Ovary (tissue), 9 donors: ENCODE data around the gene DLX3. TPM values are rescaled to one million over a fixed set of nuclear protein-coding genes. Genes with fewer than 3 reads are reported as not detected.

Experiments used
- DNase-seq, 5 donors: peaks; one replicate each; pipeline ENCODE4 v3.0.0-alpha.2; 2019 to 2020
- H3K27ac ChIP-seq, 2 donors: fragments of 200-600 bp; one replicate each; pipeline versions ENCODE4 v1.5.1 to v1.8.0; 2019 to 2022
- H3K27me3 ChIP-seq: fragments of 200-600 bp; one replicate; pipeline ENCODE4 v1.8.0; 2022
- H3K36me3 ChIP-seq: fragments of 200-600 bp; sonication (generic); one replicate; pipeline ENCODE4 v1.5.1; 2019
- H3K4me1 ChIP-seq: one replicate; pipeline ENCODE4 v1.8.1; 2013; ENCODE audit warnings: mild to moderate bottlenecking, moderate library complexity; ENCODE audit not compliant: insufficient read depth
- H3K4me3 ChIP-seq: fragments of 200-600 bp; sonication (generic); one replicate; pipeline ENCODE4 v1.5.1; 2017
- H3K9me3 ChIP-seq, 2 donors: fragments of 200-600 bp in 1 of 2; sonication (generic) in 1 of 2; one replicate each; pipeline versions ENCODE4 v1.5.1 to v1.8.1; 2013 to 2019; ENCODE audit warnings: mild to moderate bottlenecking in 1 of 2, moderate library complexity in 1 of 2
- CTCF ChIP-seq, 3 donors: fragments of 450-650 bp in 2 of 3; fragments of 200-600 bp in 1 of 3; IDR thresholded peaks; one replicate each; pipeline versions ENCODE4 v1.5.1 to v1.8.0; 2016 to 2022; ENCODE audit warnings: antibody characterized with exemption in 3 of 3, mild to moderate bottlenecking in 1 of 3
- EP300 ChIP-seq: sonication (generic); formaldehyde crosslinking; IDR thresholded peaks from one replicate; pipeline ENCODE4 v1.6.1; 2017; ENCODE audit warnings: antibody characterized with exemption
- POLR2A ChIP-seq: fragments of 450-650 bp; IDR thresholded peaks from one replicate; pipeline ENCODE4 v1.6.1; 2017; ENCODE audit warnings: antibody characterized with exemption, mild to moderate bottlenecking, moderate library complexity
- WGBS, 3 donors: extraction: QIAGEN DNeasy Blood & Tissue Kit in 1 of 3; methylation state at CpG; one replicate each; pipeline versions ENCODE4 v1.1.5 to v1.1.7; 2013 to 2017; 5-methylcytosine and 5-hydroxymethylcytosine counted together
- intact Hi-C, 4 donors: fragments of 100-400 bp; cut with DNase I; formaldehyde crosslinking; loops; one replicate each; pipeline versions ENCODE4 v1.11.0 to v1.15.1; 2022 to 2023
- polyA plus RNA-seq, 2 donors: library from polyadenylated mRNA; stranded (reverse); fragments of 200-250 nt in 1 of 2; fragments of 350-450 nt in 1 of 2; fragmentation: Illumina TruSeq in 1 of 2; extraction: RNeasy Lipid Tissue Mini Kit (QIAGEN cat#74804) in 1 of 2; gene quantifications; one replicate each; pipeline ENCODE4 v1.2.3, GENCODE V29; 2013 to 2014
- total RNA-seq, 7 donors: library from RNA; depleted of rRNA in 2 of 7; stranded (reverse); fragments of >200 nt in 2 of 7; fragmentation: NEBNext Ultra II Directional in 3 of 7; extraction: Animal tissue kit (Norgen Biotek cat#: 25700) in 3 of 7; gene quantifications; one replicate each; pipeline versions ENCODE4 v1.1.0 to v1.2.4, GENCODE V29; 2016 to 2023
- donor health status: DM: no; HTN: no; CAD: no; lungs with moderate emphysema.
- donor health status: DM: no; HTN: no; CAD: no.
- donor health status: Bipolar disorder and iron deficiency.
- donor health status: DM: yes; HTN: yes; CAD: no.
- donor health status: DM: no; HTN: no; CAD: no.
- donor health status: DM: yes; HTN: yes; CAD: no.

Gene DLX3
- total and polyA plus RNA-seq, 9 donors = 0.10 to 1.3 (median 0.28) TPM; not detected in 1

GRCh38 chr17:49998836-49999511 is 4.0 kb upstream of the DLX3 start:
- intact Hi-C loops = loop anchor here (1.0 to 5.0 kb wide), 5 partner anchors 47 to 432 kb away; no protein-coding TSS in a partner anchor
- TF ChIP-seq POLR2A (no peak), EP300 (no peak), CTCF (IDR thresholded peaks at IDR 0.05) (no peak)
- Histone ChIP-seq H3K9me3 (no peaks in the 10 kb centered on the region), H3K36me3 (no peaks in the 10 kb centered on the region), H3K4me1 (no peaks in the 10 kb centered on the region), H3K4me3 (no peak overlapping the region), H3K27ac (no peak overlapping the region), H3K27me3 (peaks cover 3% of the 10 kb centered on the region)
- WGBS, 3 donors = 42 to 50% (median 44%) methylated on average over 11 of the region's 11 CpGs
- no peak for DNase-seq

- H3K27me3 ChIP-seq = peaks cover 3% of the 10 kb centered on the region
- peak; percentile 74 to 83 (median 82) for DNase-seq
- no peaks in the 10 kb centered on the region for H3K9me3 ChIP-seq
- intact Hi-C loops = loop anchor here (1.0 to 5.0 kb wide), 5 partner anchors 46 to 431 kb away; no protein-coding TSS in a partner anchor
- WGBS, 3 donors = 34 to 37% (median 35%) methylated on average over 20 of the region's 20 CpGs
- no peak overlapping the region for H3K27ac ChIP-seq
- H3K4me1 ChIP-seq = peaks cover 3% of the 10 kb centered on the region
- H3K4me3 ChIP-seq = no peak overlapping the region
- TF ChIP-seq EP300 (no peak), CTCF (IDR thresholded peaks at IDR 0.05) (peak; percentile 82 to 93 (median 89)), POLR2A (no peak)
- no peaks in the 10 kb centered on the region for H3K36me3 ChIP-seq
Measured at GRCh38 chr17:49997773-49998703, 3.0 kb upstream of the DLX3 start.

- H3K27me3 ChIP-seq = peaks cover 3% of the 10 kb centered on the region
- H3K4me3 ChIP-seq = no peak overlapping the region
- H3K9me3 ChIP-seq = no peaks in the 10 kb centered on the region
- WGBS, 3 donors = 13 to 29% (median 15%) methylated on average over 6 of the region's 6 CpGs
- no peak overlapping the region for H3K27ac ChIP-seq
- H3K4me1 ChIP-seq = peaks cover 3% of the 10 kb centered on the region
- H3K36me3 ChIP-seq = no peaks in the 10 kb centered on the region
- intact Hi-C loops = loop anchor here (5.0 kb wide), 4 partner anchors 45 to 430 kb away; no protein-coding TSS in a partner anchor
- DNase-seq = no peak
- TF ChIP-seq EP300 (no peak), CTCF (IDR thresholded peaks at IDR 0.05) (no peak), POLR2A (no peak)
Measured at GRCh38 chr17:49997301-49997650, 2.3 kb upstream of the DLX3 start.

GRCh38 chr17:49996495-49997300 is 1.7 kb upstream of the DLX3 start:
- H3K4me1 ChIP-seq = peaks cover 3% of the 10 kb centered on the region
- TF ChIP-seq EP300 (no peak), CTCF (IDR thresholded peaks at IDR 0.05) (peak; percentile 93 to 95 (median 94))
- intact Hi-C loops = loop anchor here (1.0 to 5.0 kb wide), 5 partner anchors 44 to 429 kb away; no protein-coding TSS in a partner anchor
- WGBS, 3 donors = 1 to 3% (median 2%) methylated on average over 49 to 58 of the region's 58 CpGs
- H3K4me3 ChIP-seq = peak overlapping the region; percentile 3
- H3K36me3 ChIP-seq = no peaks in the 10 kb centered on the region
- no peaks in the 10 kb centered on the region for H3K9me3 ChIP-seq
- no peak overlapping the region for H3K27ac ChIP-seq
- H3K27me3 ChIP-seq = peaks cover 3% of the 10 kb centered on the region
- DNase-seq = peak; percentile 45 to 80 (median 64)
